ENCODE results near the gene DARS1.

The DARS1 gene

DNA sequence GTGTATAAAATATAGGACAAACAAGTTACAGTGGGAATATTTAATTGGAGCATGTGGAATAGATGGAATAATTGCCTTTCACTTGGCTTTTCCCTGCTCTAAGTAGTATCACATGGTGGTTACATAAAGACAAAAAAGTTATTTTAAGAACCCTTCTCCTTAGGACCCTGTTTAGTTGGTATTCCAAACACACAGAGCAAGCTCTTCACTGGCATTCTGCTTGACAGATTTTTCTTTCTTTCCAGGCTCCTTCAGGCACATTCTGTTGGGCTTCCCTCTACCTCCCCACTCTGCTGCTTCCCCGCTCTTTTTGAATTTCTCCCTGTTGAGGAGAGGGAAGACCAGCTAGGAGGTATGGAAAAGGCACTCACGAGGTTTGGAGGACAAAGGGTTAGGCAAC lies 29.0 kb upstream of the DARS1 start:
- no peak for DNase-seq

DNA sequence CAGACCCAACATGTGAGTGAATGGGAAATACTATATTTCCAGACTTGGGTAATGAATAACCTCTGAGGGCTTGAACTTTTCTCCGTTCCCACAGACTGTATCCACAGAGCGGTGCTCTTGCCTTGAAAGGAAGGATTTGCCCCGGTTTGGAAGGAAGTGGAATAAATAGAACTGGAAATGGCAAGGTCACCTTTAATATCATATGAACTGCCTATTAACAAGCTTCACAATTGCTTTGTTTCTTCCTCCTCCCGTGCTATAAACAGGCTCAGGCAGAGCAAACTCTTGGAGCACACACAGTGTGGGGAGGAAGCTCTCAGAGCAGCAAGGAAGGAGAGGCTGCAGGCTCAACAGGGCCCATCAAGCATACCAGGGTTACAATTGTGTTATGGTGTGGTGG lies 28.5 kb upstream of the DARS1 start:
- DNase-seq: no peak

DNA sequence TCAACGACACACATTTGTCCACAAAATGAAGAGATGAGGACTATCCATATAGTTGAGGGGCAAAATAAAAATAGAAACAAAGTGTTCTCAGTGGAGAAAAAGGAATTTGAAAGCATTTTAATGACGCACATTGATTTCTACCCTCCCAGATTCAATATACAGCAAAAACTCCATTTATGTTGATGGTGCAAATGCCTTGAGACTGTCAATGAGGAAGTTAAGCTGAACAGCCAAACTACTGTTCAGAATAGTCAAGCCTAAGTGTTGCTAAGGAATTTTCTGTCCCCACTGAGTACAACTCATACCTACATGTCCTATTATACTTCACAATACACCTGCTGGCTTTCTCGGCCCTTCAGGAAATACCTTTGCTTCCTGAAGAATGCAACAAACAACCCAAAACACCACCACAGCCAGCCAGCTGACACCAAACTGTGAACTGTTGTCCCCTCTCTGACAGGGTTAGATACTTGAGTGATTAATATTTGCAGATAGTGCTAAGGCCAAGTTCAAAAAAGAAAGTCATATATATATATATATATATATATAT lies 27.8 kb upstream of the DARS1 start:
- DNase-seq: no peak

DNA sequence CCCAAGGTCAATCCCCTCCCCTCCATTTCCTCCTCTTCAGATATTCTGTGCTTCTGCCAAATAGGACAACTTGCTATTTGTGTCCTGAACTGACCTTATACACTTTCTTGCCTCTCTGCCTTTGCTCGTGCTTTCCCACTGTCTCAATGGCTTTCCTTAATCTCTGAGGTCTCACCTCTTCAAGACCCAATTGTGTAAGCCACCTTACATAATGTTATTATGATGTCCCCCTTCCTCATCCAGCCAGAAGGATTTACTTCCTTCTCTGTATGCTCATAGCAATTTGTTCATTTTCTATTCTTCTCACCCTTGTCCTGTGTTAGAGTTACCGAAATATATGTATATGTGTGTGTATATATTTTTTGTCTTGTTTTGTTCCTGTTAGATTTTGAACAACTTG lies 26.9 kb upstream of the DARS1 start:
- no peak for DNase-seq

DNA sequence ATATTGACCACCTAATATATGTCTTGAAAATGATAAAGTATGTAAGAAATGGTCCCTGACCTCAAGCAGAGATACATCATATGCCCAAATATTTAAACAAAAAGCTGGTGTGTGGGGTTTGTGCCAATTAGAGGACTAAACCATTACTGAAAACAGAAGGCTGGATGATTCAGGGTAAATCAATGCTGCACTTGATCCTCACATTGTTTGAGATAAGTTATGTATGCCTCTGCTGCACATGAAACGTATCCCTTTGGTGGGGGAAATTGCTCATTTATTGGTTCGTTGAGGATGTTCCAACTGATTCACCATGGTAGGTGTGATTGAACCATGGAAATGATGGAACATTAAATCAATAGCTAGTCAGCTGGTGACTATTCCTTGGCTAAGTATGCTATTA lies 24.7 kb upstream of the DARS1 start:
- DNase-seq: no peak

DNA sequence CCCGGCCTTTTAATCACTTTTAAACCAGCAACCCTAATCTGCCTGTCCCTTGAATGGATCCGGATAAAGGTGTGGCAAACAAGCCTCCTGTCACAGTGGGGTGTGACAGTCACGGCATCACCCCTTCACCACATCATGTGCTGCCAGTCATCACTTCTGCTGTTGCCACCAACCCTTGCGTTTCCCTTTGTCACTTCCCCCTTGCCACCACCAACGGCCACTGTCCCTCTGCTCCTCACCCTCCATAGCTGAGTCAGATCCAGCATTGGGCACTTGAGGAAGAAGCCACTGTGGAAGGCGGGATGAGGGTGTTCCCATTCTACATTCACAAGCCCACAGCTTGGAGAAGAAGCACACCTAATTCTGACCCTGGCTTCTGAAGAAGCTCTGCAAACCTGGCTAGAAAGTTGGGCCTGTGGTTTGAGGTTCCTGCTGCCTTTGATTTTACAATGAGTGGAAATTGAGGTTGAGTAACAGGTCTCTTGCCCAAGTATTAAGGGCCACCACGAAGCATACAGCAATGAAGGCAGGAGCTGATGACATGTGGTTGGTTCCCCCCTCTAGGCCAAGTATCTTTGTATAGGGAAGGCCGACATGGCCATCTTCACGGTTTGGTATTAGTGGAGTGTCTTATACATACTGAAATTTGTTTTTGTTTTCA lies 22.9 kb upstream of the DARS1 start:
- no peak for DNase-seq

DNA sequence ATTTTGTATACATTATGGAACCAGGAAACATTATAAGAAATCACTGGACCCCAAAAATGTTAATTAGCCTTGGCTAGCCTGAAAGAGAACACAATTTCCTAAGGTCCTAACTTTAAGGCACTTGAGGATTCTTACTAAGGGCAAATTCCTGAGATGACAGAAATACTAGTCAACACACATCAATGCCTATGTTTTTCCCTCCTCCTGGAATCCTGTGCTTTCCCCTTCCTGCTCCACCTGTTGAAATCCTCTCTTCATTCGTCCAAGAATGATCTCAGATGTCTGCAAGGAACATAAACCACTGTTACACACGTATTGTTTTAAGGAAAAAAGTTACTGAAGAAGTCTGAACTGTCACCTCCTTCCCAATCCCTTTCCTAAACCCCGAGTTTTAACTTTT lies 21.2 kb upstream of the DARS1 start:
- no peak for DNase-seq

DNA sequence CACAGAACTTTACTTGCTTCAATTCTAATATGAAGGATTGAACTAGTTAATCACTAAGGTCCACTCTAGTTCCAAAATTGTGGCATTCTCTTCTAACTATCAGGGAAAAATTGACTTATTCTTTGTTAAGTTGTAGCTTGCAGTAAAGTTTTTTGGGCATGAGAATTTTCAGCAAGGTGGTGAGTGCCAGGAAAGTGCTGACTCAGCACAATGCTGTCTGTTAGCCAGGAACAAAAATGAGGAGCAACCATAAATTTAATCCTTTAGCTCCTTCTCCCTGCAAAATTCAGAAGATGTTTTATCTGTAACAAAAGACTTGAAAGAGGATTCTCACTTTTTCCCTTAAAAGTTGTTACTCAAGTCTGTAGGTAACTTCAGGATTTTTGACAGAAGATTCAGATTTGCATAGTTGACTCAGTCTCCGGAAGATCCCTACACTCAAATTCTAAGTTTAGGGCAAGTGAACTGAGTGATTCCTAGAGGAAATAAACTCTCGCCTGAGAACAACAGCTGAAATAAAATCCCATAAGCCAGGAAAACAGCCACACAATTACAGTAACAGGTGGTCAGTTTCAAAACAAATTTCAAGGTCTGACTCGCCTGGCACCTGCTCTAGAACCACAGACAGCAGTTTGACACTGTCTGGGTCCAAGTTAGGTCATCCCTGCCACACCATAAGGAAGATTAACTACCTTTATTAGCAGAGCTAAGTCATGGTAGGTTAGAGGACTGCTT lies 20.2 kb upstream of the DARS1 start:
- no peak for DNase-seq

DNA sequence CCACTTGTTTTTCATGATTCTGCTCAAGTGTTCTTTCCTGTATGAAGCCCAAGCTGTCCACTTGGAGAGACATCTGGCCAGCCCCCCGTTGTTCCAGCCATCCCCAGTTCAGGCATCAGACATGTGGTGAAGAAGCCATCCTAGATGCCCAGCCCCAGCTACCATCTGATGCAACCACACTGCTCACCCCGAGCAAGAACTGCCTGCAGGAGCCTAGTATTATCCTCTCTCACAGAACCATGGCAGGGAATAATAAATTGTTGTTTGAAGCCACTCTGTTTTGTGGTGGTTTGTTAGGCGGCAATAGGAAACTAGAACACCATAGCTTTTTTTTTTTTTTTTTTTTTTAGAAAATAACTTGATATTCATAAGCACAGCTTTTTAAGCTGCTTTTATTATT lies 19.5 kb upstream of the DARS1 start:
- DNase-seq: no peak

DNA sequence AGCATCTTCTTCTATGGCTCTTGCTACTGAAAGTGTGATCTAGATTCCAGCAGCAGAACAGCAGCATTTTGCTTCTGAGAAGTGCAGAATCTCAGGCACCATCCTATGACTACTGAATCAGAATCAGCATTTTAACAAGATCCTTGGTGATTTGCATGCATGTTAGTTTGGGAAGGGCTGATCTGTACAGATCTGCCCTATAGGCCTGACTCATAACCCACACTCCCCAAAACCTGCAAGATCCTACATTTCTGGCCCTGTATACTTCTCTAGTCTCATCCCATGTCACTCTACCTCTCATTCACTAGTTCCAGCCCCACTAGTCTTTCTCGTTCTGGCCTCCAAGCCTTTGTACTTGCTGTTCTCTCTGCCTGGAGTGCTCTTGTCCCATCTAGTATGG lies 15.7 kb upstream of the DARS1 start:
- no peak for DNase-seq

DNA sequence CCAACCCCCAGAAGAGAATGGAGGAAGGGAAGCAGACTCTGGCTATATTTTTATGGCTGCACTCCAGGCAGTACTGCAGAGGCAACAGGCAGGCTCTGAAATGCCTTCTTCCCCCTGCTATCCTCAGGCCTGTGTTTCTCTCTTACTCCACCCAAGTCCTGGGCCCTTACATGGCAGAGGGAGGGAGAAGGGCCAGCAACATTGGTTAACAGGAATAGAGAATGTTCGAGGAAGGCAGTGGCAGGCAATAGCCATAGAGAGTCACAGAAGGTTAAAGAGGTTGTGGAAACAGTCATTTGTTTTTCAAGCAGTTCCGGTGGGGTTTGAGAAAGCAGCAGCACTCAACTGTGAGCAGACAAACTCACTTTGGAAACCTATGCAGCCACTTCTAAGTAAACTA lies 15.1 kb upstream of the DARS1 start:
- DNase-seq: no peak

DNA sequence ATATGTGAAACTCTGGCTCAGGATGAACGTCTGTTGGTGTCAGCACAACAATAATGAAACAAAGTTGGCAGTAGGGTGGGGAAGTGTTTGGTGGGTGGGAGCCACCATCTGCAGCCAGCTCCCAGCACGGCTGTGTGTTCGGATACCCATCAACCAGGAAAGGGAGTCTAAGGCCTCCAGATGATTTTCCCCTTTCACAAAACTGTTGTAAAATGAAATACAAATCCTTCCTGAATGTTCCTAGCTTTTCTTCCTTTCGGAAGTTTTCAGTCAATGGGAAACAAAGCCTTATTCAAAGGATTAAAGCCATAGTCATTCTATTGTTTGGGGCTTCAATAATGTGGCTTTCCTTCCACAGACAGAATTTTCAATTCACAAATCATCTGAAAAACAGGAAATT lies 14.5 kb upstream of the DARS1 start:
- DNase-seq: no peak

DNA sequence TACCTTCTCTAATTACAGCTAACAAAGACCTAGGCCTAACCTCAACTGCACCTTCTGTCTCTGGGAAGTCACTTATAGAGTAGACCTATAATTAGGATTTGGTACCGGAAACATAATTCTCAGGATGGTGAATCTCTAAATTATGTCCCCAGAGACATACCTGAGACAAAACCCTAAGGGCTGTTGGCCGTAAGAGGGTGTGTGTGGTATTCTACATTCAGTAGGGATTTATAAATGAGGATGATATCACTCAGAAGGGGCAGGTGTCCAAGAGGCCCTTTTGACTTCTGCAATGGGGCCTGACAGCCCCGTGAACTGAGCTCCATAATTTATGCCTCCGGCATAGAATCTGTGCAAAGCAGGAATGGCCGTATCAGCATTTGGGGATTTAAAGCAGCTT lies 13.5 kb upstream of the DARS1 start:
- DNase-seq: no peak

DNA sequence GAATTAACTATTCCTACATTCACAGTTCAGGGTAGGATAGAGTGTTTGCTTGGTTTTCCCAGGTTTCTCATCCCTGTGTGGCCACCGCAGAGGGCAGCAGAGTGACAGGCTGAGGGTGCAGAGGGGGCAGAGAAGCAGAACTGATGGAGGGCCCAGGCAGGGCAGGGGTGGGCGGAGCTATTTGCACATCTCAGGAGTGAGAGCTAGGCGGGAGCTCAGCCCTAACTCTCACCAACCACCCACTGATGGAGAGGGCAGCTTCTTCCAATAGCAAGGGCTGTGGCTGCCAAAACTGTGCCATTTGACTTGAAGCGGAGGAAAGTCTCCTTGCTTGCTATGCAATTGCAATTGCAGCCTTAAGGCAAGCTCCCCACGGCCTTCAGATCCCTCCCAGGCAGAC lies 12.0 kb upstream of the DARS1 start:
- no peak for DNase-seq

DNA sequence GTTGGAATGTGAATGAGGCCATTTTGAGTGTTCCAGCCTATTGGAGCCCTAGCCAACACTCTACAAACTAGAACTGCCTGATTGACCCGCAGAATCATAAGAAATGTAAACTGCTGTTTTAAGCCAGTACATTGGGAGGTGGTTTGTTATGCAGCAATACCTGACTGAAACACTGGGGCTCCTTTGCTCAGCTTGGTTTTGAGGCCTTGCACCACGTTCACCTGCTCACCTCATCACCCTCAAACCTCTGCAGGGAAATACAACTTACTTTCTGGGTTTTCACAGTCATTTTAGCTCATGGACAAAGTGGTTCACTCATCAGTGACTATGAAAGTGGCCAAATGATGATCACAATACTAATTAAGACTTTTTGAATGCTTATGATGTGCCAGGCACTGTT lies 10.9 kb upstream of the DARS1 start:
- DNase-seq: no peak

DNA sequence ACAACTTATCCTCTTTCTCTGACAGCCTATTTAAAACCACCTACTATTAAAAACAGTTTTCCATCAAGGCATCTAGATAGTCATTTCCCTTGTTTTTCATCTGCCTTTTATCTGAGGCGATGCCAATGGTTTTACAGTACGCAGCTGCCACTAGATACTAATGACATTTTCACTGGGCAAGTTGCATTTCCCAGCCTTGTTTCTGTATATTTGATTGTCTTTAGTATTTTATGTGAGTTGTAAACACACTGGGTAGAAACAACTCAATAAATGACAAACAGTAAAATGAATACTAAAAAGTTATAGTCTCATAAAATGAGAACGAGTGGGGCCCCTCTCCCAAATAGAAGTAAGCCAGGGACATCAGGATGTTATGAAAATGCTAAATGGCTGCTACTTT lies 8.9 kb upstream of the DARS1 start:
- DNase-seq: no peak

DNA sequence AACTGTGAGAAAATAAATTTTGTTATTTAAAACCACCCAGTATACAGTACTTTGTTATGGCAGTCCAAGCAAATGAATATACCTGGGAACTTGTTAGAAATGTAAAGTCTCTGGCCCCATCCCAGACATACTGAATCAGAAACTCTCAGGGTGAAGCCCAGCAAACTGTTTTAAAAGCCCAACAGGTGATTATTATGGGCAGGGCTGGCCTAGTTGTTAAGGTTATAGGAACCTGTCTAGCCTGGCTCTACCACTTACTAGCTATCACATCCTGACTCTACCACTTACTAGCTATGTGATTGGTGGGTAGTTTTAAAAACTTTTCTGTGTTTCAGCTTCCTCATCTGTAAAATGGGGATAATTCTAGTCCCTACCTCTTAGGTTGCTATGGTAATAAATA lies 8.0 kb upstream of the DARS1 start:
- no peak for DNase-seq

DNA sequence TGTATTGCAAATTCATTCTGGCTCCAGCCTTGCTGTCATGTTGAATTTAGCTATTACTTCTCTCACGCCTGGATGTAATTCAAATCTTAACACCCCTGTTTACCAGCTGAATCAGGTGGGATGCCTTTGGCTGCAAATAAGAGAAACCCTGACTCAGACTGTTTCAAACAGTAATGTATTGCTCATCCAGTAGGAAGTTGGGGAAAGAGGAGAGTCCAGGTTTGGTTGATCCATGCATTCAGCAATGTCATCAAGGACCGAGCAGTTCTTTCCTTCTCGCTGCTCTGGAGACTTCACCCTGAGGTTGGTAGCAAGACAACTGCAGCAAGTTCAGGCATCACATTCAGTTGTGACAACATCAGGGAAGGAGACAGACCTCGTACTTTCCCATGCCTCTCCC lies 6.4 kb upstream of the DARS1 start:
- no peak for DNase-seq

DNA sequence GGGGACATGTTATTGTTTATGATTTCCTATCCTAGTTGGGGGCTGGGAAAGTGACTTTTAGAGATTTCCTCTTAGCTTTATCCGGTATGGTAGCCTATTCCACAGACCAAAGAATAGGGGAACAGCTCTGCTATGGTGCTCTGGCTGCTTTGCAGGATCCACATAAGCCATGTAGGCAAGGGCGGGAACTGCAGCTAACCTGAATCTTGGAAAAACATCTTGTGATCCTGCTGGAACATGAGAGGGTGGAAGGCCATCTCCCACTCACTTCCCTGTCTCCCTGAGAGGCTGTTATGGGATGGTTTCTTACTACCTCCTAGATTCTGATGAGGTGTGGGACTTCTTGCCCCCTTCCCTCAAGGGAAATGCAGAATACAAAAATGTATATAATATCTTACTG lies 2.0 kb upstream of the DARS1 start:
- no peak for DNase-seq

DNA sequence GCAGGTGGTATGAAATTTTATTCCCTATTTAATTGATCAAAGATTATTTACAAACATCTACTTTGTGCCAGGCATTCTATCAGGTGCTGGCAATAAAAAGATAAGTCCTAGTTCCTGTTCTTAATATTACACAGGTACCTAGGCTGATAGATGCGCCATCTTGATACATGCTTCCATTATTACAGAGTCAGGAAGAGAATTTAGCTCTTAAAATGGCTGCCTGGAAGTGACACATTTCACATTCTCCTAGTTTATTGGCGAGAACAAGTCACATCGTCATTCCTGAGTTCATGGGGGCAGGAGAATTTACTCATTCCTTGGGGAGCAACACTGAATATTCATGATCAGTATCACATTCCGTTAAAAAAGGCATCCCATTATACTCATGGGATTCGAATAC lies 1.1 kb upstream of the DARS1 start:
- DNase-seq: no peak

DNA sequence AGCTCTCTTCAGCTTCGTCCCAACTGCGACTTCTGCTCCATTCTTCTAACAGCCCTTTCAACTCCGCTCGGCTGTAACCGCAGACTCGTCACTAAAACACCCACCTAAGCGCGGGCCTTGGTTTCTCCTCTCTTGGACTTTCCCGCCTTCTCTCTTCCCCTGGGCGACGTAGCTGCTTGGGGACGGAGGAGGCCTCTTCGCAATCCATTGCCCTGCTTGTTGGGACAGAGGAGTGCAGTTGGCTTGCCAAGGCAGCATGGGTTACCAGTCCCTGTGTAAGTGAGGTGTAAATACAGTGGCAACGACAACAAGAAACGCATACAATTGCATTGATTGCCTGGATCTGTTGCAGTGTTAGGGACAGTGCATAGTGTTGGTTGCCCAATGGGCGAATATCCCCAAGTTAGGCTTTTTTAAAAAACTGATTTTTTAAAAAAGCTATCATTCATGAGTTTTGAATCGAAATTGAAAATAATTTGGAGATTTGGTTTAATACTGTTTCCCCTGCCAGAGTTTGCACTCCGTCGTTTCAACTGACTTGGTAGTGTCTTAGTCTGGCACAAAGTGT lies 484 bp upstream of the DARS1 start:
- no peak for DNase-seq

DNA sequence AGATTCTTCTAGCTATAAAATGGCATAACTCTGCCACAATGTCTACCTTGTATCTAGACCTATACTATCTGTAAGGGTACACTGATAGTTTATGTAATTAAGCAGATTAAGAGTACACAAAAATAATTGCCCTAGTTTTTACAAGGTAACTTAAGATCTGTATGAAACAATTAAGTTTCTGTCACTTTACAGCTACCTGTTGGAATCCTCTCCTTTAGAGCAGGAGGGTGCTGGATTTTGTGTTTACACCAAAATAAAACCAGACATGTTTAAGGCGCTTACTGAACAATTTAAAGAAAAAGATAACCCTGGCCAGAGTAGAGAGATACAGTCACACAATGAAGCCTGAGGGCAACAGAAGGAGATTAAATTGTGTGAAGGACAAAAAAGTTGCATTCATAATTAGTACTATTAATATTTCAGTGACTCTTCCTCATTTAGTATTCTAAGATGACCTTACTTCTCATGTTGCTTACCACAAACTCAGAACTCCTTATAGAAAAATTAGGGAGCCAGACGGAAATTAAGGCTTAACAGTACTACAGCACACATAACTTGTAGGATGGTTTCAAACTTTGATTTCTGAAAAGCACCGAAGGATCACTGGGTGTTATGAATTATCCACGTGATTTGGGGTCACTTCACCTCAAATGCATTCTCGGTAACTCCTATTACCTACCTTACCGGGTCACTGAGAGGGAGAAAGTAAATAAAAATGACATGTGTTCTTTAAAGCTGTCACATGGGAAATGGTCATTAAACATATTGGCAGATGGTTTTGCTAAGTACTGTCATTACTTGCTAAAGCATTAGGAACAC lies 1.0 kb downstream of the DARS1 start:
- no peak for DNase-seq

DNA sequence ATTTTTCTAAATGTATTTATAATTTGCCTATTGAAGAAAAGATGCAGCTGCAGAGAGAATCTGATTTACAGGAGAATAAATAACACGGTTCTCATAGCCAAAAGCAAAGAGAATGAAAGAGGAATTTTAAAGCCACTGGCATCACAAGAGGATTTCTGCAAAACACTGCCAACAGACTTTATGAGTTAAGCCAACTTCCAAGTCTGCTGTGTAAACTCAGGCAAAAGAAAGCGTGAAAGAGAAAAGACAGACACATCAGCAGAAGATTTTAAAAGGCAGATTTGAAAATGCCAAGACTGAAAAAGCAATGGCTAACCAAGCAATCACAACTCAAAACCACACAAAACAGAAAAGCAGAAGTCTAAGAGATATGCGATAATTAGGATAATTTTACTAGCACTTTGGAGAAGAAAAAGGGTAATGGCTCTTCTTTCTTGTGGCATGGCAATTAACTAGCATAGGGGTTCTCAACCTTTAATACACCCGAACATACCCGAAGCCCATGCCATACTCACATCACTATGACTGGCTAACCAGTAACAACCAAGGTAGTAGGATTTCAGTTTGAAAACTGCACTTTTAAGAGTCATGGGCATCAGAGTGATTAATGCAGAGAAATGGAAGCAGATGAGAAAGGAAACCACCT lies 4.9 kb downstream of the DARS1 start:
- no peak for DNase-seq

All from NCI-H1105 (cell line).